Neural cell (in vitro differentiated cells): ENCODE data around the gene NPTXR.
"Not testable (repeated sequence)": the region's sequence is repeated elsewhere in the genome, so short reads cannot be mapped to it uniquely, and the experiment has no call there.

Experiments used
- CTCF ChIP-seq: fragments of 450-650 bp; IDR thresholded peaks from 2 replicates; pipeline ENCODE4 v1.5.1; 2014; ENCODE audit warnings: antibody characterized with exemption, mild to moderate bottlenecking, moderate library complexity; ENCODE audit not compliant: poor library complexity, severe bottlenecking
- EP300 ChIP-seq: fragments of 450-650 bp; conservative IDR thresholded peaks from 2 replicates; pipeline ENCODE4 v1.6.1; 2014; ENCODE audit warnings: antibody characterized with exemption, mild to moderate bottlenecking, moderate library complexity; ENCODE audit not compliant: poor library complexity, severe bottlenecking
- EZH2 ChIP-seq: fragments of 200-600, 300-800 bp; shearing (Covaris generic), sonication (generic); IDR thresholded peaks from 2 replicates; pipeline ENCODE4 v1.6.1; 2014; ENCODE audit warnings: antibody characterized with exemption, low read length, borderline replicate concordance, mild to moderate bottlenecking; ENCODE audit not compliant: insufficient read depth, poor library complexity, severe bottlenecking
- MXI1 ChIP-seq: fragments of 450-650 bp; conservative IDR thresholded peaks from 2 replicates; pipeline ENCODE4 v1.6.1; 2014; ENCODE audit warnings: antibody characterized with exemption, mild to moderate bottlenecking; ENCODE audit not compliant: poor library complexity, severe bottlenecking
- POLR2AphosphoS5 ChIP-seq: IDR thresholded peaks from 2 replicates; pipeline ENCODE4 v1.6.1; 2012
- RAD21 ChIP-seq: fragments of 450-650 bp; conservative IDR thresholded peaks from 2 replicates; pipeline ENCODE4 v1.6.1; 2014; ENCODE audit warnings: antibody characterized with exemption, mild to moderate bottlenecking, moderate library complexity
- TAF1 ChIP-seq: IDR thresholded peaks from 2 replicates; pipeline ENCODE4 v1.6.1; 2012; ENCODE audit warnings: low read depth

- TF ChIP-seq CTCF, EP300, RAD21, POLR2AphosphoS5, MXI1, EZH2, TAF1: not testable (repeated sequence)
These were observed 10.6 kb upstream of the NPTXR start for GRCh38 chr22:38854476-38854875.
